HG03045 (cell line): ENCODE results near the gene PRRG1.
"Not testable (repeated sequence)": the region's sequence is repeated elsewhere in the genome, so short reads cannot be mapped to it uniquely, and the experiment has no call there.

Experiments used
- ATAC-seq: cut with Tn5 transposase; IDR thresholded peaks from one replicate; pipeline ENCODE4 v1.9.1; 2021; ENCODE audit warnings: mild to moderate bottlenecking, moderate library complexity; ENCODE audit not compliant: unreplicated experiment

PRRG1 gene

DNA sequence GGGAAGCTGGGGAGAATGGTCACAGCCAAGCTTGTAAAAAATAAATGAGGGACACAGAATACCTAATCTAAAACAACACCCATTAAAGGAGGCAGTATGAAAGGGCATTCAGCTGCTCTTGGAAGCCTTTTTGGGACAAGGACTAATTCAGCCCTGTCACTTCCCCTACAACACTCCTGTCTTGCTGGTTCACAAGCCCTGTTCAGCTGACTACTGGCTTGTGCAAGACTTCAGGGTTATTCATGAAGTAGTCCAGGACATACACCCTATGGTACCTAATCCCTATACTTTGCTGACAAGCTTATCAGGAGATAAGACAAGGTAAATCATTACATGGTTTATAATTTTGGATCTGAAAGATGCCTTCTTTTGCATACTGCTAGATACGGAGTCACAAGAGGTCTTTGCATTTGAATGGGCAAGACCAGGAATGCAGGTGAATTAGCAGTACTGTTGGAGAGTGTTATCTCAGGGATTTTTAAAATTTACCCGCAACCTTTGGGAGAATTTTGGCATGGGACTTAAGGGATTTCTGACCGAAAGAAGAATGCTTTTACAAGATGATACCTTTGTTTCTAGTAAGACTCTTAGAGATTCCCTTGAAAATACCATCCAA lies 119.1 kb downstream of the PRRG1 start:
- ATAC-seq = no peak

DNA sequence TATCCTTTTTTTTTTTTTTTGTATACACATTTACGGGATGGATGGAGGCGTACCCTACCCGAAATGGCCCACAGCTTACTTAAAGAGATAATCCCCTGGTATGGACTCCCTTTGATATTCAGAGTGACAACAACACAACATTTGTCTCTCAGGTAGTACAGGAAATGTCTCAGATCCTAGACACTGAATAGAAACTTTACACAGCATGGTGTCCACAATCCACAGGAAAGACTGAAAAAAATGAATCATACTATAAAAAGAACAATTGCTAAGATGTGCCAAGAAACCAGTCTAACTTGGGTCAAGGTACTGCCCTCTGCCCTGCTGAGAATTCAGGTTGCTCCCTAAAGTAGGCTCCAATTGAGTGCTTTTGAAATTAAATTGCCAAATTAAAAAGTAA lies 121.5 kb downstream of the PRRG1 start:
- no peak for ATAC-seq

DNA sequence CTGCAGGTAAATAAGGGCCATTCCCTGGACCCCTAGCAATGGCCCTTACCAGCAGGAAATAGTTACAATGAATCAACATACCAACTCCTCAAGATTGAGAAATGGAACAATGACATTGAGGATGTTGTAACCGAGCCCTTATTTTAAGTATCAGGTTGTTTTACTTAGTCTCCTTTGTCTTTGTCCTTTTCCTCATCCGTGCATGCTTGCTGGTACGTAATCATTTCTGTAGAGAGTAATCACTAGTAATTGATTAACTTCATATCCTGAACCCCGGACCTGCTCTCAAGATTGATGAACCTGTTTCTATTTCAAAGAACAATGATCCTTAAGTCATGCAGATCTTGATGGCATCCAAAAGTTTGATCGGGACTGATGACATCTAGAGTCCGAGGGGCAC lies 123.7 kb downstream of the PRRG1 start:
- ATAC-seq = no peak

DNA sequence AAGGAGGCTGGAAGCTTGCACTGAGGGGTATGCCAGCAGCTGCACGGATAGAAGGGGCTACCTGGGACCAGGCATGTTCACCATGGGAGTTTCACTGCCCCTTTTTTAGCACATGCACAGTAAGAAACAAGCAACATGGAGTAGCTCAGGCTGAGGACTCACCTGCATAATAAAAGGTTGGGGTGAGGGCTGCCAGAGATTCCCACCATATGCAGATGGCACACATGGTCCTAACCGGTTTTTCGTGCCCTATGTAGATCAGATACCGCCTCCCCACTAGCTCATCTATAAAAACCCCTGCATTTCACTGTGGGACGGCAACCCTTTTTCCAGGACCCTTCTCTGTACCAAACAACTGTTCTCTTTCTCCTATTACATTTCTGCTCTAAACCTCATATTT lies 125.3 kb downstream of the PRRG1 start:
- ATAC-seq = no peak

DNA sequence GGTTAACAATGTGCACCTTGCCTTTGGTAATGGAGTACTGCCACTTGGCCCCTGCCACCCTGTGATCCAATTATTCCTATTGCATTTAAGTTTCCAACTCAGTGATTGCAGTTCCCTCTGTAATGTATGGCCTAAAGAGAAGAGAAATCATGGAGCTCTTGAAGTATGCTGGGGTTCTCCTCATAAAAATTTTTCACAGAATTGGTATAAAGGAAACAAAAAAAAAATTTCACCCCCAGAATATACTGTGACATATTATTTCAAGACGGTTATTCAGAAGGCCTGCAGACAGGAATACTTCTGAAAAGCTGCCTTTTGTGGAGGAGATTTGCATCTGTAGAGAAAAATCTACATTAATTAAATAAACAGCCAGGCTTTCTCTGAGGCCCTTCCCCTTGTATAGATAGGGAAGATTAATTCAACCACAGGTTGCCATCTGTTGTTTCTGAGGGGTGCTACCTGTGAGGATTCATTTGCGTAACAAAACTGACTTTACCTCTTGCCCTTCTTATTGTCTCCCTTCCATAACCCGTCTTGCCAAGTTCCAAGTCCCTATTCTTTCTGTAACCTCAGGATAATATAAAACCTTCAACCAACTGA lies 127.5 kb downstream of the PRRG1 start:
- ATAC-seq = no peak

DNA sequence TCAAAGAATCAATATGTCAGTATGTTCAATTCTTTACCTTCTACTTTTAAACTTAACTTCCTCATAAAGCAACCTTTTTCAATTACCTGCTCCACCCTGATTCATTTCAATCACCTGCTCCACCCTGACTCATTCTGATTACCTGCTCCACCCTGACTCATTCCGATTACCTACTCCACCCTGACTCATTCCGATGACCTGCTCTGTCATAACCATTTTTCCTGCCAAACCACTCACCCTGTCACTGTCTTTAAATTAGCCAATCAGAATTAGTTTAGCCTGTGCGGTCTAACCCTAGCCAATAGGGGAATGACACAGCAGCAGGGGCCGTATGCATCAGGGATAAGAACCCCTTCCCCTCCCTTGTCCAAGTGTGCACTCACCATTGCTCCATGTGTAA lies 135.2 kb downstream of the PRRG1 start:
- not testable (repeated sequence) for ATAC-seq

DNA sequence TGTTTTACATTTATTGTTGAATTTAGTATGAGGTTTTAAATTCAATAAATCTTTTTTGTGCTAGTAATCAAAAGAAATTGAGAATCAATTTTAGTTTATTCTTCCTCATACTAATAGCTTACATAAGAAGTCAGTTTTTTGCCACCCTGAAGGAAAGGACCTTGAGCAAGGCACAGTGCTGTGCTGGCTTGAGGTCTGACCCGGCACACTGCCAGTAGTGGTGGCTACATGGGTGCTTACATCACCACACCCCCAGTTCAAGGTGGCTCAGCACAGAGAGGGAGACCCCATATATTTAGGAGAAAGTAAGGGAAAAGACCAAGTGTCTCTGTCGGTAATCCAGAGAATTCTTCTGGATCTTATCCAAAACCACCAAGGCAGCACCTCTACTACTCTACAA lies 136.3 kb downstream of the PRRG1 start:
- ATAC-seq = no peak

DNA sequence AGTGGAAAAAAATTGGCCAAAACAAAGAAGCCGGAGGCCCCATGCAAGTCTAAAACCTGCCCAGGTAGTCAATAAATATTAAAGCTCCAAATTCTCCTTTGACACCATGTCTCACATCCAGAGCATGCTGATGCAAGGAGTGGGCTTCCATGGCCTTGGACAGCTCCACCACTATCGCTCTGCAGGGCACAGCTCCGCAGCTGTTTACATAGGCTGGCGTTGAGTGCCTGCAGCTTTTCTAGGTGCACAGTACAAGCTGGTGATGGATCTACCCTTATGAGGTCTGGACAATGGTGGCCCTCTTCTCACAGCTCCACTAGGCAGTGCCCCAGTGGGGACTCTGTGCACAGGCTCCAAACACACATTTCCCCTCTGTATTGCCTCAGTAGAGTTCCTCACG lies 138.1 kb downstream of the PRRG1 start:
- ATAC-seq = no peak

DNA sequence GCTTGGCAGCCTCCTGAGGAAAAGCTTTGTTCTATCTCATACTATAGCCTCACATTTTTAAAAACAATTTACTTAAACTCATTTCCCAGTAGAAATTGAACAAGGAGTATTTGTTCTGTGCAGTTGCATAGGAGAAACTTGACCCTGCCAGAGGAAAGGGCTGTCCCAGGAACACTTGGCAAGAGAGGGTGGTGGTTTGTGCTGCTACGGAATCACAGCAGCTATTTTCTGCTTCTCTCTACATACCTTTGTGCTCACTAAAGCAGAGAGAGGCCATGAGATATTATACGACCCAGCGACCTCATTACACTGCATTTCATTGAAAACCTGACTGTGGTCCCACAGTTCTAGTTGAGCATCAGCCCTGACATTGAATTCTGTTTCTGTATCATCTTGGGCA lies 139.2 kb downstream of the PRRG1 start:
- ATAC-seq = no peak

DNA sequence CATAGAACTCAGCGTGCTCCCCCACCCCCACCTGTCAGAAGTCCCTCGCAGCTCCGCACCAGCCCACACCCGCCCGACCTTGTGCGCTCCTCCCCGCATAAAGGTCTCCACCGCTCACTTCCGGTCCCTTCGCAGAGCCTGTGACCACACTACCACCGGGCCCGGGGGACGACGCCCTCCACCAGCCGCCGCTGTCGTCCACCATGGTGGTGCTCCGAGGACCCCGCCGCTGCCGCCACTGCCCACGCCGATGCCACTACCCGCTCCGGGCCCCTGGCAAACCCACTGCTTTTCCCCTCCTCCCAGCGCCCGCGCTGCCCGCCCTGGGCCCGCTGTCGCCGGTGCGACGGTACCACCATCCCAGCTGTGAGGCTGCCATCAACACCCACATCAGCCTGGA lies 142.5 kb downstream of the PRRG1 start:
- no peak for ATAC-seq

DNA sequence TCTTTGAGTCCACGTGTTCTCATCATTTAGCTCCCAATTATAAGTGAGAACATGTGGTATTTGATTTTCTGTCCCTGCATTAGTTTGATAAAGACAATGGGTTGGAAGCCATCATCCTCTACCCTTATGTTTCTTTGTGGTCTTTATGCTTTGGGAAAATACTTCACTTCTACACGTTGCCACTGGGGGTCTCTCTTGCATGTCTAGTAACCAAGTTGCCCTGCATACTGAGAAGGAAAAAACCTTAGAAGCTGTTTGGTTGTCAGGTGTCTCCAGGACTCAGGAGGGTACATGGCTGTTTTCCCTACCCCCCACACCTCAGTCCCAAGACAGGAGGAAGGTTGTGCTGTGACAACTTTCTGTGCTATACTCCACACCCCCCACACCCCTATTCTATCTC lies 146.6 kb downstream of the PRRG1 start:
- ATAC-seq = not testable (repeated sequence)

DNA sequence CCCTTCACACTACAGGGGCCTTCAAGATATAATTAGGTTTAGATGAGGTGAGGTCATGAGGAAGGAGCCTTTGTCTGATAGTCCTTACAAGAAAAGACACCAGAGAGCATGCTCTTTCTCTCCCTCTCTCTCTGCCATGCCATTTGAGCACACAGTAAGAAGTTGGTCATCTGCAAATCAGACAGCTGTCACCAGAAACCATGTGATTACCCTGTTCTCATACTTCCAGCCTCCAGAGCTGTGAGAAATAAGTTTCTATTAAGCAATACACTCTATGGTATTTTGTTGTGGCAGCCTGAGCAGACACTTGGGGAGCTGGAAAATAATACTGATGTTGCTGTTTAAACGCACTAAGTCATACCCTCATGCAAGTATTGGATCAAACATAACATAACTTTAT lies 148.0 kb downstream of the PRRG1 start:
- not testable (repeated sequence) for ATAC-seq

DNA sequence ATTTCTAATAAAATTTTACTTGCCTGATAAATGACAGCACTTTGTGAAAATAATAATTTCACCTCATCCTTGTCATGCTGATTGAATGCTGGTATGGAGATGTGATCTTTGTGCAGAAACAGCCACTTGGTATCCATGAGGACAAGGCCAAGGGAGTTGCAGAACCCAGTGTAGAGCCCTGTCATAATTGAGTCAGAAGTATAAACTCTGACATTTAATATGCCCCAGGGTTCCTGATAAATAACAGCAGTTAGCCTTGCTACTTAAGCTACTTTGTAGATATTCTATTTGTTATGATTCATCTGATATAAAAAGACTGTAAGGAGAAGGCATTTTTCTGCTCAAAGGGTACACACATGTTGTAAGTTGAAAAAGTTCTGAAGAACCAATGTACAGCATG lies 149.2 kb downstream of the PRRG1 start:
- ATAC-seq = not testable (repeated sequence)

DNA sequence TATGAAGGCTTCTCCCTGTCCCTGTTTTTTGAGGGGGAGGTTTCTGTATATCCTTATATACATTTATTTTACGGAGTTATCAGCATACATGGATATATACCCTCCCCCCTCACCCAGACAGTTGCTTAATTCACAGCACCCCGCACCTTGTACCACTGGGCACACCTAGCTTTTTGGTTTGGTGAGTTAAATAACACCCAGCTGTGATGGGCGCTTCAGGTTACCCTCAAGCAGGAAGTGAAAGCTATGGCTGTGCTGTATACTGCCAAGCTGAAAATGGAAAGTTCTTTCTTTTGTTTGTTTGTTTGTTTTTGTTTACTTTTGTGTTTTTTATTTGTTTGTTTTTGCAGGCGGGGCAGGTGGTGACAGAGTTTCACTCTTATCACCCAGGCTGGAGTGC lies 150.5 kb downstream of the PRRG1 start:
- not testable (repeated sequence) for ATAC-seq

DNA sequence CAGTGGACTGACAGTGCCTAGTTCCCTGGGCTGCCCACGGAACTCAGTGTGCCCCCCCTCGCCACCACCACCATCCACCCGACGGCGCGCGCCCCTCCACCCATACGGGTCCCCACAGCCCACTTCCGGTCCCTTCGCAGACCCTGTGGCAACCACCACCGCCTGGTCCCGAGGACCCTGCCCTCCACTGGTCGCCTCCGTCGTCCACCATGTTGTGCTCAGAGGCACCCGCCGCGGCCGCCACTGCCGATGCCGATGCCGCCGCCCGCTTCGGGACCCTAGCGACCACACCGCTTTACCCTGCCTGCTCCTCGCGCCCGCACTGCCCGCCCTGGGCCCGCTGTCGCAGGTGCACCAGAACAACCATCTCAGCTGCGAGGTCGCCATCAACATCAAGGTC lies 155.8 kb downstream of the PRRG1 start:
- no peak for ATAC-seq
